ENCODE results near the gene SART1. TPM values are rescaled to one million over a fixed set of nuclear protein-coding genes. Genes with fewer than 3 reads are reported as not detected.

Gene SART1
- total RNA-seq, result 10 to 100 TPM; 31.4 to 52.3 TPM
- 100 to 1,000 TPM in 1 of 2 donors, 10 to 100 TPM in 1; 44.3 to 145 TPM for polyA plus RNA-seq
- long read RNA-seq, donor 1, transcript SART1-201 (20 exons, 3,293 nt), result major isoform, 11 of 12 reads
- long read RNA-seq, donor 1, partial matches to known transcripts, result 0 of 12 reads
- long read RNA-seq, donor 1, other reads (novel, unspliced or antisense), result 0 of 12 reads
- long read RNA-seq, donor 2, partial matches to known transcripts, result 0 of 1 reads
- long read RNA-seq, donor 2, other reads (novel, unspliced or antisense), result 0 of 1 reads
- long read RNA-seq, donor 3, partial matches to known transcripts, result 0 of 6 reads
- long read RNA-seq, donor 3, other reads (novel, unspliced or antisense), result 0 of 6 reads
- long read RNA-seq, donor 4, partial matches to known transcripts, result 0 of 2 reads
- long read RNA-seq, donor 4, other reads (novel, unspliced or antisense), result 0 of 2 reads
- long read RNA-seq, donor 5, transcript SART1-201 (20 exons, 3,293 nt), result major isoform, 11 of 13 reads
- long read RNA-seq, donor 5, partial matches to known transcripts, result 0 of 13 reads
- long read RNA-seq, donor 5, other reads (novel, unspliced or antisense), result 0 of 13 reads

- ATAC-seq (ENCODE audit: insufficient read depth, low FRiP score) (peak; percentile 97), DNase-seq (peak; percentile 99)
- peak within 1 kb of the TSS; percentile 84 to 86 for H3K27ac ChIP-seq (ENCODE audit: low read depth in 1 of 2, low read length in 1 of 2)
- TF ChIP-seq CTCF (IDR thresholded peaks at IDR 0.05; ENCODE audit: control extremely low read depth, extremely low read depth), result peak; percentile 1
- WGBS, 2 donors, result 0 to 1% methylated on average over 96 to 97 of the region's 97 CpGs
- H3K9me3 ChIP-seq (ENCODE audit: control insufficient read depth in 4 of 4, insufficient read depth in 3 of 4, low read length in 3 of 4), result peaks cover 0 to 2% (median 0%) of the 10 kb centered on the region in 4 donors
- peak within 1 kb of the TSS; percentile 81 to 89 for H3K9ac ChIP-seq (ENCODE audit: insufficient read depth in 1 of 2, low read length in 2 of 2)
- H3K27me3 ChIP-seq (ENCODE audit: control insufficient read depth in 3 of 3, insufficient read depth in 3 of 3, low read length in 2 of 3), result no peaks in the 10 kb centered on the region
- H3K36me3 ChIP-seq (ENCODE audit: control insufficient read depth in 4 of 4, insufficient read depth in 4 of 4, low read length in 4 of 4), result peaks cover 8 to 27% (median 19%) of the 10 kb centered on the region in 4 donors
- H3K4me3 ChIP-seq, result peak within 1 kb of the TSS; percentile 99
- peaks cover 4 to 13% (median 10%) of the 10 kb centered on the region in 5 donors for H3K4me1 ChIP-seq (ENCODE audit: control insufficient read depth in 5 of 5, insufficient read depth in 5 of 5, low read length in 5 of 5)
Observed at GRCh38 chr11:65961267-65962140, at the start of gene SART1. Gene SART1, plus strand, starts transcription at chr11:65961734. Its CDS starts 47 bp downstream, at chr11:65961781.

- ATAC-seq (ENCODE audit: insufficient read depth, low FRiP score) (no peak), DNase-seq (no peak)
- Histone ChIP-seq H3K4me1 (ENCODE audit: control insufficient read depth in 5 of 5, insufficient read depth in 5 of 5, low read length in 5 of 5) (peaks cover 6 to 34% (median 21%) of the 10 kb centered on the region in 5 donors), H3K9me3 (ENCODE audit: control insufficient read depth in 4 of 4, insufficient read depth in 3 of 4, low read length in 3 of 4) (no peaks in the 10 kb centered on the region), H3K27me3 (ENCODE audit: control insufficient read depth in 3 of 3, insufficient read depth in 3 of 3, low read length in 2 of 3) (peaks cover 0 to 3% (median 2%) of the 10 kb centered on the region in 3 donors), H3K9ac (ENCODE audit: insufficient read depth in 1 of 2, low read length in 2 of 2) (no peak overlapping the region), H3K27ac (ENCODE audit: low read depth in 1 of 2, low read length in 1 of 2) (no peak overlapping the region), H3K36me3 (ENCODE audit: control insufficient read depth in 4 of 4, insufficient read depth in 4 of 4, low read length in 4 of 4) (peaks cover 0 to 11% (median 0%) of the 10 kb centered on the region in 4 donors), H3K4me3 (no peak overlapping the region)
- WGBS, 2 donors, result 53 to 83% methylated on average over 4 of the region's 4 CpGs
- no peak for TF ChIP-seq CTCF (IDR thresholded peaks at IDR 0.05; ENCODE audit: control extremely low read depth, extremely low read depth)
Observed at GRCh38 chr11:65912845-65913244, 48.7 kb upstream of the SART1 start.

GRCh38 chr11:65915101-65915820 is 46.3 kb upstream of the SART1 start:
- no peaks in the 10 kb centered on the region for H3K9me3 ChIP-seq (ENCODE audit: control insufficient read depth in 4 of 4, insufficient read depth in 3 of 4, low read length in 3 of 4)
- H3K4me3 ChIP-seq, result no peak overlapping the region
- H3K4me1 ChIP-seq (ENCODE audit: control insufficient read depth in 5 of 5, insufficient read depth in 5 of 5, low read length in 5 of 5), result peaks cover 9 to 38% (median 25%) of the 10 kb centered on the region in 5 donors
- ATAC-seq (ENCODE audit: insufficient read depth, low FRiP score), result no peak
- peaks cover 0 to 17% (median 0%) of the 10 kb centered on the region in 4 donors for H3K36me3 ChIP-seq (ENCODE audit: control insufficient read depth in 4 of 4, insufficient read depth in 4 of 4, low read length in 4 of 4)
- WGBS, 2 donors, result 42 to 64% methylated on average over 9 to 10 of the region's 10 CpGs
- H3K27ac ChIP-seq (ENCODE audit: low read depth in 1 of 2, low read length in 1 of 2), result peak overlapping the region; percentile 84 to 85
- TF ChIP-seq CTCF (IDR thresholded peaks at IDR 0.05; ENCODE audit: control extremely low read depth, extremely low read depth), result no peak
- H3K9ac ChIP-seq (ENCODE audit: insufficient read depth in 1 of 2, low read length in 2 of 2), result no peak overlapping the region
- DNase-seq, result no peak
- no peaks in the 10 kb centered on the region for H3K27me3 ChIP-seq (ENCODE audit: control insufficient read depth in 3 of 3, insufficient read depth in 3 of 3, low read length in 2 of 3)
